ENCODE data around the gene SDF2L1. TPM values are rescaled to one million over a fixed set of nuclear protein-coding genes. Genes with fewer than 3 reads are reported as not detected.

The SDF2L1 gene
- total and polyA plus RNA-seq, 2 donors (not counting 3 experiments of a cell fraction or from before 2014, with no cell fraction given): 66.7 to 79.5 TPM

GRCh38 chr22:21693333-21693998 lies 51.4 kb downstream of the SDF2L1 start:
- ChIA-PET POLR2A (no interaction called here), CTCF (no interaction called here)
- Histone ChIP-seq H3K79me2 (ENCODE audit: control insufficient read depth, insufficient read depth, low read length) (no peaks in the 10 kb centered on the region), H4K20me1 (replicated peaks; ENCODE audit: control insufficient read depth, extremely low read depth, insufficient read depth, low read length) (no peaks in the 10 kb centered on the region), H3K27ac (ENCODE audit: insufficient read depth, low read depth, low read length) (no peak overlapping the region), H3K9ac (replicated peaks; ENCODE audit: extremely low read depth, insufficient read depth, low read length) (no peak overlapping the region), H3K27me3 (ENCODE audit: control insufficient read depth in 2 of 2, insufficient read depth in 2 of 2, low read length in 2 of 2) (no peaks in the 10 kb centered on the region), H3K9me3 (replicated peaks; ENCODE audit: control insufficient read depth, insufficient read depth, low read length) (no peaks in the 10 kb centered on the region), H2AFZ (ENCODE audit: low read depth, low read length) (no peak overlapping the region), H3K36me3 (ENCODE audit: control insufficient read depth in 2 of 2, extremely low read depth in 1 of 2, insufficient read depth in 2 of 2, low read length in 2 of 2) (peaks cover 0 to 45% of the 10 kb centered on the region in 2 experiments), H3K9me1 (replicated peaks; ENCODE audit: control insufficient read depth, extremely low read depth, insufficient read depth, low read length) (no peaks in the 10 kb centered on the region), H3K4me1 (ENCODE audit: control insufficient read depth, extremely low read depth, insufficient read depth, low read length) (no peaks in the 10 kb centered on the region), H3K4me3 (replicated peaks in 1 of 3; ENCODE audit: insufficient read depth in 1 of 3, low read depth in 1 of 3, low read length in 3 of 3) (no peak overlapping the region), H3K4me2 (ENCODE audit: insufficient read depth, low read length) (no peak overlapping the region)
- BruUV-seq (replicated peaks): no TSS peak
- DNase-seq (ENCODE audit: low read depth, low spot score): no peak
- dilution Hi-C loops (cut with MboI; ENCODE audit: extremely low pct_ligation_motif_present, low sequenced_read_pairs): no loop called here
- intact Hi-C loops (cut with micrococcal nuclease): no loop called here
- no peak for TF ChIP-seq EZH2 (IDR thresholded peaks at IDR 0.05; ENCODE audit: borderline replicate concordance, low read depth, low read length, severe bottlenecking)
- no peak for TF ChIP-seq POLR2A (IDR thresholded peaks at IDR 0.05; ENCODE audit: low read depth, low read length)
- no peak for TF ChIP-seq GATA2 (IDR thresholded peaks at IDR 0.05; ENCODE audit: insufficient read depth, insufficient read length, low read depth, low read length)
- TF ChIP-seq CTCF (IDR thresholded peaks at IDR 0.05; ENCODE audit: extremely low read depth in 1 of 2, insufficient read depth in 1 of 2, low read depth in 1 of 2, low read length in 2 of 2): no peak
- no peak for TF ChIP-seq FOS (IDR thresholded peaks at IDR 0.05; ENCODE audit: borderline replicate concordance, insufficient read depth, low read length)
- no peak for TF ChIP-seq MYC (IDR thresholded peaks at IDR 0.05; ENCODE audit: low read depth, low read length)
- TF ChIP-seq JUN (IDR thresholded peaks at IDR 0.05; ENCODE audit: borderline replicate concordance, insufficient read depth, insufficient read length, low read depth): no peak
- TF ChIP-seq MAX (IDR thresholded peaks at IDR 0.05; ENCODE audit: insufficient read depth, insufficient read length): no peak
- TF ChIP-seq POLR2AphosphoS5 (IDR thresholded peaks at IDR 0.05; ENCODE audit: insufficient read depth, low read depth, low read length): no peak
- no peak for FAIRE-seq

MicroRNAs within 50 kb of the gene (microRNA counts, 767-probe panel; counts per million panel counts)
- 723 counts per million, percentile 96 among the panel's probes with 10 or more counts for microRNA hsa-miR-130b-3p
- 723 counts per million, percentile 96 among the panel's probes with 10 or more counts for microRNA hsa-miR-301b

Small RNA genes within 50 kb of the gene (microRNA-seq; reads per million reads assigned to microRNA genes)
- gene MIR130B (ENCODE audit: borderline number of aligned reads, borderline replicate concordance) (1,212 reads per million, percentile 83 among the genes with 10 or more reads in this experiment), gene MIR301B (ENCODE audit: borderline number of aligned reads, borderline replicate concordance) (7.7 reads per million, percentile 19 among the genes with 10 or more reads in this experiment)

Small RNA genes within 50 kb of the gene (small RNA-seq; reads per million reads assigned to genes)
- 2.6 reads per million, percentile 12 among the genes with 10 or more reads in this experiment for gene MIR301B (ENCODE audit: insufficient read depth, insufficient read length, low read depth, low replicate concordance)

Other genes with a start within 250 kb of the SDF2L1 start
- 4.9 TPM in 2 replicates for gene HIC2, start 224.9 kb upstream of the SDF2L1 start, total RNA-seq
- 1.9 and 2.0 TPM in 2 replicates for gene HIC2, start 224.9 kb upstream of the SDF2L1 start, polyA plus RNA-seq
- 1.2 and 1.5 TPM in 2 replicates for gene TMEM191C, start 174.9 kb upstream of the SDF2L1 start, total RNA-seq
- gene TMEM191C, start 174.9 kb upstream of the SDF2L1 start, polyA plus RNA-seq: 0.47 and 0.75 TPM in 2 replicates
- 0.09 TPM in 1 of 2 replicates, not detected in the other for gene RIMBP3C, start 90.8 kb upstream of the SDF2L1 start, total RNA-seq
- gene RIMBP3C, start 90.8 kb upstream of the SDF2L1 start, polyA plus RNA-seq: 0.02 and 0.04 TPM in 2 replicates
- gene UBE2L3, start 74.6 kb upstream of the SDF2L1 start, total RNA-seq: 83.5 and 84.3 TPM in 2 replicates
- 54.7 and 66.0 TPM in 2 replicates for gene UBE2L3, start 74.6 kb upstream of the SDF2L1 start, polyA plus RNA-seq
- gene YDJC, start 12.3 kb upstream of the SDF2L1 start, total RNA-seq: 23.8 and 27.2 TPM in 2 replicates
- gene YDJC, start 12.3 kb upstream of the SDF2L1 start, polyA plus RNA-seq: 29.9 and 40.8 TPM in 2 replicates
- 0.33 and 0.53 TPM in 2 replicates for gene CCDC116, start 9.5 kb upstream of the SDF2L1 start, total RNA-seq
- 0.18 and 0.21 TPM in 2 replicates for gene CCDC116, start 9.5 kb upstream of the SDF2L1 start, polyA plus RNA-seq
- gene PPIL2, start 23.7 kb downstream of the SDF2L1 start, total RNA-seq: 45.3 and 47.9 TPM in 2 replicates
- gene PPIL2, start 23.7 kb downstream of the SDF2L1 start, polyA plus RNA-seq: 49.7 and 50.2 TPM in 2 replicates
- 6.2 and 6.5 TPM in 2 replicates for gene YPEL1, start 93.5 kb downstream of the SDF2L1 start, total RNA-seq
- 3.1 and 3.7 TPM in 2 replicates for gene YPEL1, start 93.5 kb downstream of the SDF2L1 start, polyA plus RNA-seq
- 155 and 163 TPM in 2 replicates for gene MAPK1, start 225.3 kb downstream of the SDF2L1 start, total RNA-seq
- gene MAPK1, start 225.3 kb downstream of the SDF2L1 start, polyA plus RNA-seq: 48.3 and 50.9 TPM in 2 replicates